ENCODE results near the gene IL33. TPM values are rescaled to one million over a fixed set of nuclear protein-coding genes. Genes with fewer than 3 reads are reported as not detected.

IL33 gene
- total and polyA plus RNA-seq, 2 of the 8 experiments (the other 6 are each of a cell fraction or from before 2014, with no cell fraction given) = not detected

DNA sequence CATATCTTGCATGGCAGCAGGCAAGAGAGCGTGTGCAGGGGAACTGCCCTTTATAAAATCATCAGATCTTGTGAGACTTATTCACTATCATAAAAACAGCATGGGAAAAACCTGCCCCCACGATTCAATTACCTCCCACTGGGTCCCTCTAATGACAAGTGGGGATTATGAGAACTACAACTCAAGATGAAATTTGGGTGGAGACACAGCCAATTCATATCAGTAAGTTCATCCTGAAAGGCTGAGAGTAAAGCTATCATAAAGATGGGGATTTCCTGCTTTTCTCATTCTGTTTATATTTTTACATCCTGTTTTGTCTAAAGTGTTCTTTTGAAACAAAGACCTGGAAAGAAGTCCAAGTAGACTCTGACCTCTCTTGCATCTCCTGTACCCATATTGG is 28.9 kb upstream of the IL33 start (continued):
- TF ChIP-seq SIN3A (conservative IDR thresholded peaks at IDR 0.05 in 1 of 2, IDR thresholded peaks at IDR 0.05 in 1 of 2; ENCODE audit: low read depth in 1 of 2, low read length in 2 of 2) (no peak), CHD2 (IDR thresholded peaks at IDR 0.05; ENCODE audit: low read length) (no peak), POLR2AphosphoS5 (IDR thresholded peaks at IDR 0.05; ENCODE audit: low read depth, low read length) (no peak), CTBP2 (IDR thresholded peaks at IDR 0.05; ENCODE audit: borderline replicate concordance, insufficient read depth, insufficient read length, low read length) (no peak), KDM5A (IDR thresholded peaks at IDR 0.05; ENCODE audit: low read length) (no peak), RFX5 (IDR thresholded peaks at IDR 0.05; ENCODE audit: borderline replicate concordance, low read depth, low read length) (no peak), EGR1 (IDR thresholded peaks at IDR 0.05; ENCODE audit: borderline replicate concordance, low read depth, low read length) (no peak), JUND (IDR thresholded peaks at IDR 0.05; ENCODE audit: low read length) (no peak), BCL11A (IDR thresholded peaks at IDR 0.05; ENCODE audit: low read depth in 2 of 2, low read length in 2 of 2) (no peak)
- TF ChIP-seq, protein P1, sequence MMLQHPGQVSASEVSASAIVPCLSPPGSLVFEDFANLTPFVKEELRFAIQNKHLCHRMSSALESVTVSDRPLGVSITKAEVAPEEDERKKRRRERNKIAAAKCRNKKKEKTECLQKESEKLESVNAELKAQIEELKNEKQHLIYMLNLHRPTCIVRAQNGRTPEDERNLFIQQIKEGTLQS (IDR thresholded peaks at IDR 0.05; ENCODE audit: insufficient read depth, low read depth, low read length) = no peak
- TF ChIP-seq, protein P2, sequence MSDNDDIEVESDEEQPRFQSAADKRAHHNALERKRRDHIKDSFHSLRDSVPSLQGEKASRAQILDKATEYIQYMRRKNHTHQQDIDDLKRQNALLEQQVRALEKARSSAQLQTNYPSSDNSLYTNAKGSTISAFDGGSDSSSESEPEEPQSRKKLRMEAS (IDR thresholded peaks at IDR 0.05) = no peak
